Measurements from ENCODE around the gene SPATA31D3.
"Not testable (repeated sequence)": the region's sequence is repeated elsewhere in the genome, so short reads cannot be mapped to it uniquely, and the experiment has no call there.

Gene SPATA31D3

GRCh38 chr9:81943393-81943792, at the start of gene SPATA31D3:
SPATA31D3 (plus strand) TSS chr9:81943500; CDS start chr9:81943586, 86 bp downstream.
- not testable (repeated sequence) for DNase-seq

DNA sequence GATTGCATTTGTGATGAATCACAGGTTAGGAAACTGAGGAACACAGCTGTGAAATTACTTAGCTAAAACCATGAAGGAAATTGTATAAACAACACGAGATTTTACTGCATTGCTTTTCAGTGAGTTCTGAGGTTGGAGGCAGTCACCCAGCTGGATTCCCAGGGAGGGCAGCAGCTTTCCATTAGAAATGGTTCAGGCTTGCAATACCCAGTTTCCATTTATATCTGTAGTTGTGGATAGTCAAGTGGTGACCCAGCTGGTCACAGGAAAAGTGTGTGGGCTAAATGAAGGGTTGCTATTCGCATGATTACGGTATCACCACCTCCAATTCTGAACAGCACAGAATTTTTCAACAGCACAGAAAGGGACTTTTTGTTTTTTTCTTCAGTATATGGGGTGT, 49.4 kb upstream of the SPATA31D3 start:
- no peak for DNase-seq

DNA sequence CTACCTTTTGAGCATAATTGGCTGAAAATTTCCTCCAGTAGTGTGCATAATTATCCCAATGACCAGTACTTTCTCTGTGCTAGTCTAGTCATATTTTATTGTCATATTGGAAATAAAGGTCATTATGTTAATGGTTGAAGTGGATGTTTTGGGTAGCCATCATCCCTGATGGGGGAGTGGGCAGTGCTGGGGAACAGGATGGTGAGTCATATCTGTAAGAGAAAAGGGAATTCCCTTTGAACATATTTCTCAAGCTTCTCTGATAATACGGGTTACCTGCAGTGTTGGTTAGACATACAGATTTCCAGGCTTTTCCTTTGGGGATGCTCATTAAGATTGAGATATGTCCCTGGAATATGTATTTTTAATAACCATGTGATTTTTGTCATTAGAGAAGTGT, 48.4 kb upstream of the SPATA31D3 start:
- DNase-seq = no peak

GRCh38 chr9:81896070-81896469, 47.2 kb upstream of the SPATA31D3 start:
- DNase-seq = no peak

DNA sequence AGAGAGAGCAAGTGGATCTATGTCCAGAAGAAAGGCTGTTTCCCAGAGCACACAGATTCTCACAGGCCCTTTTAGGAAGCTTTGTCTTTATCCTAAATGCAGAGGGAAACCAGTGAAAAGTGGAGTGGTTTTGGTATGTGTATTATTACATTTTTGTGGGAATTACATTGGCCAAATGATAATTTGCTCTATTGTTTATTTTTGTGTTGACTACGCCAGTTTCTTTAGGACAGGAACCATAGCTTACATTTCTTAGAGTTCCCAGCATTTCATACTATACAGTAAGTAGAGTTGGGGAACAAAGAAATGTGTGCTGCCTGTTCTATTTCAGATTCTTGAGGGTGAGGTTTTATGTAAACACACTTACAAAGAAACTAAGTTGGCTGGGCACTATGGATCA, 44.4 kb upstream of the SPATA31D3 start:
- no peak for DNase-seq

DNA sequence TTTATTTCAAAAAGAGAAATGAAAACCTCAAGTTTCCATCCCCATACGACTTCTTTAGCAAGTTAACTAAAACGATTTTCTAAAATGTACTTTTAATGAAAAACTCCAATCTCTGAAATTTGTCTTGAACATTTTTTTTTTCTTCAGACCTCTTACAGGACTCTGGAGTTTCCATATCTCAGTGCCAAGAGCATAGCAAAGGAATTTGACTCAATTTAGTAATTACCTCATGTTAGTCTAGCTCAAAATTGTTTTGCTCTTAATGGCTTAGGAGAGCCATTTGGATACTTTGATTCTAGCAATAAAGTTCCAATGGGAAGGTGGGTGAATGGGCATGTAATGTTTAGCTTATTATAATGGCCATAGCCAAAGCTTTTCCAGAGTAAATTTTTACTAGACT, 41.1 kb upstream of the SPATA31D3 start:
- no peak for DNase-seq

DNA sequence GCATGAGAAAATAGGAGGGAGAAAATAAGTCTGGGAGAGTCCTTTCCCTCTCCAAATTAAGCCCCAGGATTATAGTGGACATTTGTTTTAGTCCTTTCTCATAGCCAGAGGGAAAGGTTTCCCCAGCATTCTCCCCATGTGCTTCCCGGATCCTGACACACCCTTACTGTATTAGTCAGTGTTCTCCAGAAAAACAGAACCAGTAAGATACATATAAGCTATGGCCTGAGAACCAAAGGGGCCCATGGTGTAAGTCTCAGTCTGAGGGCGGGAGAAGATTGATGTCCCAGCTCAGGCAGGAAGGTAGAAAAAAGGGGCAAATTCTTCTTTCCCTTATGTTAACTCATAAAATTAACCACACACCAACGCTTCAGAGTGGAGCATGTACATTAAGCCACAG, 40.7 kb upstream of the SPATA31D3 start:
- DNase-seq = no peak

- no peak for DNase-seq
These were observed 36.6 kb upstream of the SPATA31D3 start for GRCh38 chr9:81906671-81907070.

DNA sequence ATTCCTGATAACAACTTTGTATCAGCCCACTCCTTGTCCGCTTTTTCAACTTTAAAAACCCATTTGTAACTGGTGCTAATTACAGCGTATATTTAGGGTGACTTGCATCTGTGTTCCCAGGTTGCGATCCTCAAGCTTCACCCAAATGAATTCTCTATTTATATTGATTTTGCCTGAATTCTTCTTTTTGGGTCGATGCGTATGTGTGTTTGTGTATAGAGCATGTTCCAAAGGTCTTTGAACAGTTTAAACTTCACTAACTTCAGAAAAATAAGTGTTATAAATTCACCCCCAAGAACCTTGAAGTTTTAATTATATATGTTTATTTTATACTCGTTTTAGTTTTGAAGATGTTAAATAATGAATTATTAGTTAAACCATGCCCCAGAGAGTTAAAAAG, 31.2 kb upstream of the SPATA31D3 start:
- DNase-seq = no peak

DNA sequence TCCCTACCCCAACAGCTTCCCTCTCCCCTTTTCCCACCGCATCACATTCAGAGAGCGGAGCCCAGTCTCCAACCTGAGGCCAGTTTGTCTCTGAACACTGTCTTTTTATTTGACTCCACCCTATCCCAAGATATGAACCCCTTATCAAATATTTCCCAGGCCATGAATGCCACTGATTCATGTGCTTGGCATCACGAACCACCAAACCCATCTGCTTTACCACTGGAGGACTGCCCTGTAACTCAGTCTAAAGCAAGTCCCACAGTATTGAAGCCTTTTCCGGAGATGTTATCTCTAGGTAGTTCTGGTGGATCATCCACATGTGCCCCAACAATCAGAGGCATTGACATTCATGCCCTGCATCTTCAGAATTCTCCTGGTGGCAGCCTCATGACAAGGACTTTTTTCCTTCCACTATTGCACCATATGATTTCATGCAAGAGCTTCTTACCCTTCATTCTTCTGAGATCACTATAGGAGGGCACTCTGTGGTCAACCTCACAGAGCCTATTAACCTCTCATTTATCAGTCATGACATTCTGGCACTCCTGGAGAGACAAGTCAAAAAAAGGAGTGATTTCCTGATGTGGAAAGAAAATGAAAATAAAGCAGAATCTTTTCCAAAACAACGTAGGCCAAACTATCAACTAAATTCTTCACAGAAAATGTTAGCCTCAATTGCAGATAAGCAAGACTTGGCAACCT, 27.3 kb upstream of the SPATA31D3 start:
- DNase-seq = no peak

DNA sequence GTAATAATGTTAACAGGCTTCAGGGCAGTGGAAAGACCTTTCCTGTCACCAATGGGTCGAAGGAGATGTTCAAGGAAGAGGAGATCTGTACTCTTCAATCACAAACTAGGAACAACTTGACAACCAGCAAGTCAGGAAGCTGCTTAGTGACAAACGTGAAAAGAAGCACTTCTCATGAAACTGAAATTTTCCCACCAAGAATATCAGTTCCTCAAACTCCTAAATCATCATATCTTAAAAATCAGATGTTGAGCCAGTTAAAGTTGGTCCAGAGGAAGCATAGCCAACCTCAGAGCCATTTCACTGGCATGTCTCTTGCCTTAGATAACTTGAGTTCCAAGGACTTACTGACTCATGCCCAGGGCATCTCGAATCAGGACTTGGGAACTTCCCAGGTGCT, 24.8 kb upstream of the SPATA31D3 start:
- not testable (repeated sequence) for DNase-seq

- DNase-seq = not testable (repeated sequence)
These were observed 15.0 kb upstream of the SPATA31D3 start, which contains the start of gene SPATA31D4 for GRCh38 chr9:81928305-81928704. SPATA31D4 (plus strand) TSS chr9:81928428; CDS start chr9:81928514, 86 bp downstream.

DNA sequence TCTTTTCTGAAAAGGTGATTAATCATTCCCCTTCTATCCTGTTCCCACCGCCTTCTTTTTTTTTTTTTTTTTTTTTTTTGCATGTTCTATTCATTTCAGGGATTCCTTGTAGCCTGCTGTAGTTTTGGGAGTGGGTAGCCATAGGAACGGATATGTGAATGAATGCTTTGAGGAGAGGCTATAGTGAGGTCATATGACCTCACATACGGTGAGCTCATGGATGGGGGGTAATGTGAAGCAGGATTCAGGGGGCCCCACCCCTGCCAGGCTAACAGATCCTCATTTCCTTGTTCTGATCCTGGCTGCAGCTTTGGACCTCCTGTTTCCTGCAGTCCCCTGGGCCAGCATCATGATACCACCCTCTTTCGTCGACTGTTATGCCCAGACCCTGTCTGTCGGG, 13.2 kb upstream of the SPATA31D3 start:
- DNase-seq = not testable (repeated sequence)

DNA sequence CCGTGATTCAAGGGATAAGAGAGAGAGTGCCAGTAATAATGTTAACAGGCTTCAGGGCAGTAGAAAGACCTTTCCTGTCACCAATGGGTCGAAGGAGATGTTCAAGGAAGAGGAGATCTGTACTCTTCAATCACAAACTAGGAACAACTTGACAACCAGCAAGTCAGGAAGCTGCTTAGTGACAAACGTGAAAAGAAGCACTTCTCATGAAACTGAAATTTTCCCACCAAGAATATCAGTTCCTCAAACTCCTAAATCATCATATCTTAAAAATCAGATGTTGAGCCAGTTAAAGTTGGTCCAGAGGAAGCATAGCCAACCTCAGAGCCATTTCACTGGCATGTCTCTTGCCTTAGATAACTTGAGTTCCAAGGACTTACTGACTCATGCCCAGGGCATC, 9.8 kb upstream of the SPATA31D3 start:
- DNase-seq = not testable (repeated sequence)

DNA sequence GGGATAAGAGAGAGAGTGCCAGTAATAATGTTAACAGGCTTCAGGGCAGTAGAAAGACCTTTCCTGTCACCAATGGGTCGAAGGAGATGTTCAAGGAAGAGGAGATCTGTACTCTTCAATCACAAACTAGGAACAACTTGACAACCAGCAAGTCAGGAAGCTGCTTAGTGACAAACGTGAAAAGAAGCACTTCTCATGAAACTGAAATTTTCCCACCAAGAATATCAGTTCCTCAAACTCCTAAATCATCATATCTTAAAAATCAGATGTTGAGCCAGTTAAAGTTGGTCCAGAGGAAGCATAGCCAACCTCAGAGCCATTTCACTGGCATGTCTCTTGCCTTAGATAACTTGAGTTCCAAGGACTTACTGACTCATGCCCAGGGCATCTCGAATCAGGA, 5.3 kb downstream of the SPATA31D3 start:
- not testable (repeated sequence) for DNase-seq

- no peak for DNase-seq
These were observed 9.8 kb downstream of the SPATA31D3 start for GRCh38 chr9:81953096-81953495.

GRCh38 chr9:81955625-81956024, 12.3 kb downstream of the SPATA31D3 start:
- DNase-seq = no peak

DNA sequence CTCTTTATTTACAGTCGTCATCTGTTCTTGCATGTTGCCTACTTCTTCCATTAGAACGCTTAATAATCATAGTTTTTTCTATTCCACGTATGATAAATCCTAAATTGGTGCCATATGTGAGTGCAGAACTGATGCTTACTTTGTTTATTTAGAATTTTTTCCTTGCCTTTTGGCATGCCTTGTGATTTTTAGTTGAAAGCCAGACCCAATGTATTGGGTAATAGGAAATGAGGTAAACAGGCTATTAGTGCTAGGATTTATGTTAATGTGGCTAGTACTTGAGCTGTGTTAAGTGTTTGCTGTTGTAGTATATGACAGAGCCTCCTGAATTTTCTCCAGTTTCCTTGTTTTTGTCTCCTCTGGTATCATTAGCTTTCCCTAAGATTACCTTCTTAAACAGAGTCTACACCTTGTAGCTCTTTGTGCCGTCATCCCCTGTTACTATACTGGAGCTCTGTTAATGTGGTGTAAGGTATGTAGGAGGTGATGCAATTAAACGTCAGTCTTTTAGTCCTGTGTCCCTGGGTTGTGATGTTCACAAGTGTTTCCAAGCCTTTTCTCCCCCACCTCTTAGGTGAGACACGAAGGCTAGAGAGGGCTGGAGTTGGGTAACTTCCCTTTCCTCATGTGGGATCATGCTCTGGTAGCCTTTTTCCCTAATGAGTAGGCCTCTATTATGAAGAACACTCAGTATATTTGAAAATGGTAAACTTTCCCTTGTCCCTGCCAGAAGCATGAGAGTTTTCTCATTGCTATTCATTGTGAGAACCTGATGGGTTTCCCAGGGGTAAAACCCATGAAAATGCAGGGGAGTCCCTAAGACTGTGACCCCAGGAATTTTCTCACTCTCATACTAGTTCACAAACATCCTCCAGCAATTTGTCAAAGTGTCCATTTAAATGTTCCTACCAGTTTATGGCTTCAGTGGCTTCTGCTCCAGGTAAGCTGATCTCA, 21.2 kb downstream of the SPATA31D3 start:
- DNase-seq = no peak

- no peak for DNase-seq
These were observed 24.7 kb downstream of the SPATA31D3 start for GRCh38 chr9:81968026-81968425.

DNA sequence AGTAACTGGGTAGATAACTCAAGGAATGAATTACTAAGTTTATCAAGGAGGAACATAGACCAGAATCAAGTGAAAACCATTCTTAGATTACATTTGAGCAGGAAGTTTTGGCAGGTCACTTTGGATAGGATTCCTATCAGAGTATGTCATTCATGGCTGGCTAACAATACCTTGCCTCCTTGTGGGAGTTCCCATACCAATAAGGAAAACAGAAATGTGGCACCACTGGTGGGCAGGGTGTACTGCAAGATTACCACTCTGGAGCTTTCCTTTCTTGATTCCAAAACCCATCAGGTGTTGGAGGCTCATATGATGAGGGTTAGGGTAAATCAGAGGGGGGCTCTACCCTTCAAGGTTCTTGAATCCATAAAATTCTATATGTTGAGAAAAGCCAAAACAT, 26.7 kb downstream of the SPATA31D3 start:
- no peak for DNase-seq

DNA sequence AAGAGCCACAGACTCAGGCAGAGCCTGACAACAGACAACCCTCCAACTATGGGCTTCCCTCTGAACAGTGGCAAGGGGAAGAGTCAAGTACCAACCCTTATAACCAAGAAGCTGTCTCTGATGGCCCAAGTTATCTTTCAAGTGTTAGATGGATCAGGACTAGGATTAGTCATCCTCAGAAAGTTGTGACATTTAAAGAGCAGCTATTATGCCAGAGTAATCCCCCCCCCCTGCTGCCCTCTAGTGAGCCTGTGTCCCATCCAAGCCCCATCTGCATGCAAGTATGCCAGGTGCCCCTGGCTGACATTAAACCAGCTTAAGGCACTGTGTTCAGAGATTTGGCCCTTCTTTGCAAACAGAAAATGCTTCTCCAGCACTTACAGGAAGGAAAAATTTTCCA, 28.4 kb downstream of the SPATA31D3 start:
- DNase-seq = no peak

DNA sequence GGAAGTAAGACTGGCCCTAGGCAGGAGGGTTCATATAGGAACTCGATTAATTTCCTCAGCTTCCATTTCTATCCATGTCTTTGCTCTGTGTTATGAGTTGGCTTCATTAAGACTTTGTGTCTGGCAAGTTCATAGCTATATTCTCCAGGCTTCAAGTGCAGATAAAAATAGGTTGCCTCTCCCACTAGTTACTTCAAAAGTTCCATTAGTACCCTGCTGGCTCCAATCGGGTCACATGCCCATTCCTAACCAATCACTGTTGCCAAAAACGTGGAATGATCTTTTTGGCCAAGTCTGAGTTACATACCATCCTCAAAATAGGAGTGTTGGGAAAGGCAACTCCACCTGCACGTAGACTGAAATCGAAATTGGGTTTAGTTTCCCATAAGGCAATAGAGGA, 31.5 kb downstream of the SPATA31D3 start:
- DNase-seq = no peak

GRCh38 chr9:81976351-81976750, 33.1 kb downstream of the SPATA31D3 start:
- no peak for DNase-seq

DNA sequence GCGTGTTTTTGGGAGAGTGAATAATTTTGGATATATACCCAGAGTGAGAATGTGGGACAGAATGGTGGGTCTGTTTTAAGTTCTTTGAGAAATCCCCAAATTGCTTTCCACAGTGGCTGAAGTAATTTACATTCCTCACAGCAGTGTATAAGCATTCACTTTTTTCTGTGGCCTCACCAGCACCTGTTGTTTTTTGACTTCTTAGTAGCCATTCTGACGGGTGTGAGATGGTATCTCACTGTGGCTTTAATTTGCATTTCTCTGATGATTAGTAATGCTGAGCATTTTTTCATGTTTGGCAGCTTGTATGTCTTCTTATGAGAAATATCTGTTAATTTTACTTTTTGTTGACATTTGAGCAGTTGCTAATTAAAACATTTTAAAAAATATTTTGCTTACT, 35.9 kb downstream of the SPATA31D3 start:
- no peak for DNase-seq

All from activated CD4-positive, CD25-positive, alpha-beta regulatory T cell (primary cell).